ENCODE results near the gene CSPG5.

- no peak for TF ChIP-seq CTCF (IDR thresholded peaks at IDR 0.05)
- TF ChIP-seq EZH2phosphoT487 (IDR thresholded peaks at IDR 0.05) = no peak
Observed at GRCh38 chr3:47581422-47581821, 2.8 kb upstream of the CSPG5 start.
